Stimulated activated naive CD4-positive, alpha-beta T cell (primary cell): ENCODE measurements around the gene AGAP3.

Source experiments
- DNase-seq, 6 experiments: peaks; one replicate each; lab custom pipeline; 2025; lab: John Stamatoyannopoulos, UW

AGAP3 gene

GRCh38 chr7:151057989-151058780 lies 28.1 kb upstream of the AGAP3 start:
- peak; percentile 93 to 98 (median 96) for DNase-seq

GRCh38 chr7:151058781-151059366 lies 27.4 kb upstream of the AGAP3 start:
- DNase-seq: peak in 3 of 6 experiments; percentile 31 to 61 (median 56)

GRCh38 chr7:151059367-151060112 lies 26.7 kb upstream of the AGAP3 start, which contains the start of gene SLC4A2:
SLC4A2 (plus strand) TSS chr7:151059589; CDS start chr7:151061988, 2,399 bp downstream.
- DNase-seq: peak; percentile 32 to 68 (median 60)

- DNase-seq: no peak
Measured at GRCh38 chr7:151060113-151060415, 26.2 kb upstream of the AGAP3 start.

GRCh38 chr7:151060416-151061212 lies 25.7 kb upstream of the AGAP3 start:
- no peak for DNase-seq

- DNase-seq: no peak
Measured at GRCh38 chr7:151061213-151062110, 24.8 kb upstream of the AGAP3 start.

- DNase-seq: no peak
Measured at GRCh38 chr7:151062111-151062398, 24.2 kb upstream of the AGAP3 start.

- DNase-seq: no peak
Measured at GRCh38 chr7:151062399-151063211, 23.7 kb upstream of the AGAP3 start.

- DNase-seq: no peak
Measured at GRCh38 chr7:151063212-151063561, 23.1 kb upstream of the AGAP3 start.

- no peak for DNase-seq
Measured at GRCh38 chr7:151064454-151064853, 21.8 kb upstream of the AGAP3 start.

- no peak for DNase-seq
Measured at GRCh38 chr7:151064993-151065392, 21.3 kb upstream of the AGAP3 start.

- DNase-seq: no peak
Measured at GRCh38 chr7:151065516-151065915, 20.8 kb upstream of the AGAP3 start.

GRCh38 chr7:151066273-151066974 lies 19.9 kb upstream of the AGAP3 start:
- DNase-seq: no peak

- no peak for DNase-seq
Measured at GRCh38 chr7:151068069-151068773, 18.1 kb upstream of the AGAP3 start.

GRCh38 chr7:151069841-151070573 lies 16.3 kb upstream of the AGAP3 start:
- DNase-seq: no peak

- no peak for DNase-seq
Measured at GRCh38 chr7:151070574-151070960, 15.7 kb upstream of the AGAP3 start.

- DNase-seq: no peak
Measured at GRCh38 chr7:151071032-151071866, 15.0 kb upstream of the AGAP3 start.

GRCh38 chr7:151073990-151074389 lies 12.3 kb upstream of the AGAP3 start:
- DNase-seq: no peak
